HepG2 (cell line): ENCODE data around the gene CXADR. TPM values are rescaled to one million over a fixed set of nuclear protein-coding genes. Genes with fewer than 3 reads are reported as not detected.

Source experiments
- ATAC-seq: fragments of 200-7000 bp; cut with Tn5 transposase; 3 replicates; pipeline ENCODE4 v1.9.1; 2020; ENCODE audit warnings: mild to moderate bottlenecking, moderate library complexity
- BruUV-seq: library from RNA; stranded (reverse); fragments of 400-500 nt; replicated peaks from 2 replicates; lab custom pipeline; 2021; lab: Mats Ljungman, UMichigan
- CTCF ChIA-PET: fragments of 300-600 bp; formaldehyde crosslinking; extraction: SDS; loops from one replicate; lab custom pipeline; 2021; ENCODE audit warnings: low total read pairs, inconsistent platforms, low intra/inter-chr PET ratio; lab: Yijun Ruan, JAX
- POLR2A ChIA-PET: fragments of 350-600 bp; sonication (Branson Sonifier 250); formaldehyde crosslinking; loops from one replicate; lab custom pipeline; 2020; ENCODE audit warnings: antibody characterized with exemption, inconsistent platforms; lab: Yijun Ruan, JAX
- DNase-seq: peaks from one replicate; pipeline ENCODE4 v3.0.0-alpha.2; 2015; ENCODE audit warnings: low spot score
- FAIRE-seq: peaks from 3 replicates; lab custom pipeline; 2011; peaks lifted over from hg19 to GRCh38; lab: Jason Lieb, UNC
- H2AFZ ChIP-seq: one replicate; pipeline ENCODE4 v1.6.1; 2011; ENCODE audit warnings: low read length, inconsistent platforms
- H3K27ac ChIP-seq: fragments of 300-600 bp; 3 replicates; pipeline ENCODE4 v1.8.0; 2011; ENCODE audit warnings: mixed run types, mild to moderate bottlenecking, mixed read lengths, low read length, inconsistent platforms; ENCODE audit not compliant: insufficient read depth; ENCODE audit errors: extremely low read length
- H3K27me3 ChIP-seq, 2 experiments: fragments of 200-600 bp in 1 of 2; 2 replicates in 1 of 2; 3 replicates in 1 of 2; pipeline versions ENCODE4 v1.6.0 to v1.8.0; 2011; ENCODE audit warnings: low read length in 2 of 2, mild to moderate bottlenecking in 2 of 2, moderate library complexity in 2 of 2, inconsistent platforms in 1 of 2; ENCODE audit not compliant: insufficient read depth in 2 of 2, control insufficient read depth in 1 of 2
- H3K36me3 ChIP-seq, 2 experiments: fragments of 200-600 bp in 1 of 2; replicated peaks in 1 of 2; 2 replicates in 1 of 2; 3 replicates in 1 of 2; pipeline versions ENCODE4 v1.5.1 to v1.8.0; 2011; ENCODE audit warnings: low read length in 2 of 2, inconsistent platforms in 1 of 2; ENCODE audit not compliant: insufficient read depth in 2 of 2, control insufficient read depth in 1 of 2
- H3K4me1 ChIP-seq: 2 replicates; pipeline ENCODE4 v1.5.1; 2012; ENCODE audit warnings: low read length, inconsistent platforms; ENCODE audit not compliant: insufficient read depth
- H3K4me2 ChIP-seq: 2 replicates; pipeline ENCODE4 v1.6.0; 2011; ENCODE audit warnings: low read depth, low read length, inconsistent platforms
- H3K4me3 ChIP-seq, 3 experiments: fragments of 200-600 bp in 1 of 3; sonication (generic), shearing (Covaris generic) in 1 of 3; replicated peaks in 1 of 3; 2 replicates each; pipeline ENCODE4 v1.5.1; 2011 to 2016; ENCODE audit warnings: low read length in 3 of 3, inconsistent platforms in 2 of 3, low read depth in 2 of 3, mild to moderate bottlenecking in 2 of 3, control low read depth in 1 of 3, mixed read lengths in 1 of 3; ENCODE audit not compliant: insufficient read depth in 1 of 3
- H3K79me2 ChIP-seq: one replicate; pipeline ENCODE4 v1.6.1; 2011; ENCODE audit warnings: low read length, inconsistent platforms; ENCODE audit not compliant: insufficient read depth
- H3K9ac ChIP-seq: 2 replicates; pipeline ENCODE4 v1.6.0; 2011; ENCODE audit warnings: mild to moderate bottlenecking, low read depth, low read length, inconsistent platforms; ENCODE audit not compliant: insufficient read depth
- H3K9me3 ChIP-seq: 2 replicates; pipeline ENCODE4 v1.5.1; 2012; ENCODE audit warnings: mild to moderate bottlenecking, low read length
- H4K20me1 ChIP-seq: 2 replicates; pipeline ENCODE4 v1.6.0; 2011; ENCODE audit warnings: inconsistent platforms, mild to moderate bottlenecking, low read length, moderate library complexity; ENCODE audit not compliant: insufficient read depth
- CERS6 ChIP-seq: sonication (generic); formaldehyde crosslinking; IDR thresholded peaks from 2 replicates; pipeline ENCODE4 v1.5.0; 2020; ENCODE audit warnings: missing genetic modification reagents
- ELF3 ChIP-seq: IDR thresholded peaks from 2 replicates; pipeline ENCODE4 v1.6.1; 2016; ENCODE audit warnings: missing genetic modification reagents, missing compliant biosample characterization
- HDAC6 ChIP-seq: fragments of 200-600 bp; sonication (generic); IDR thresholded peaks from 2 replicates; pipeline ENCODE4 v1.7.0; 2017; ENCODE audit warnings: mild to moderate bottlenecking, antibody characterized with exemption, low read length, low read depth
- RFX5 ChIP-seq: IDR thresholded peaks from 2 replicates; pipeline ENCODE4 v1.6.1; 2011; ENCODE audit warnings: low read depth, low read length, improper control_type of control experiment
- THAP8 ChIP-seq: sonication (generic); formaldehyde crosslinking; IDR thresholded peaks from 2 replicates; pipeline ENCODE4 v1.5.1; 2020; ENCODE audit warnings: missing genetic modification reagents, mild to moderate bottlenecking, borderline replicate concordance
- ZNF205 ChIP-seq: IDR thresholded peaks from 2 replicates; pipeline ENCODE4 v1.6.1; 2018; ENCODE audit warnings: missing biosample characterization, missing genetic modification reagents
- ZNF260 ChIP-seq: sonication (generic); formaldehyde crosslinking; IDR thresholded peaks from 2 replicates; pipeline ENCODE4 v1.4.0; 2020; ENCODE audit warnings: missing genetic modification reagents, low read depth, mild to moderate bottlenecking, borderline replicate concordance
- ZNF318 ChIP-seq: sonication (generic); formaldehyde crosslinking; IDR thresholded peaks from 2 replicates; pipeline ENCODE4 v1.4.0; 2020; ENCODE audit warnings: mild to moderate bottlenecking, missing genetic modification reagents
- ZNF362 ChIP-seq: sonication (generic); formaldehyde crosslinking; IDR thresholded peaks from 2 replicates; pipeline ENCODE4 v1.4.0; 2020; ENCODE audit warnings: missing genetic modification reagents, mild to moderate bottlenecking, borderline replicate concordance
- ZNF576 ChIP-seq: sonication (generic); formaldehyde crosslinking; IDR thresholded peaks from 2 replicates; pipeline ENCODE4 v1.4.0; 2020; ENCODE audit warnings: mild to moderate bottlenecking, missing genetic modification reagents
- ZNF614 ChIP-seq: IDR thresholded peaks from 2 replicates; pipeline ENCODE4 v1.6.1; 2018; ENCODE audit warnings: missing biosample characterization, missing genetic modification reagents, inconsistent platforms, borderline replicate concordance
- ZNF781 ChIP-seq: sonication (generic); formaldehyde crosslinking; IDR thresholded peaks from 2 replicates; pipeline ENCODE4 v1.5.1; 2020; ENCODE audit warnings: borderline replicate concordance, mild to moderate bottlenecking, missing genetic modification reagents; ENCODE audit errors: not compliant biosample characterization
- WGBS: methylation state at CpG from one replicate; pipeline ENCODE4 v1.1.6; 2017; ENCODE audit warnings: low lambda C conversion rate; 5-methylcytosine and 5-hydroxymethylcytosine counted together
- in situ Hi-C: cut with HindIII; loops from 2 replicates; pipeline ENCODE4 v1.10.0; 2017; ENCODE audit warnings: low pct_unique_long_range_greater_than_20kb; ENCODE audit not compliant: extremely low pct_ligation_motif_present
- intact Hi-C: fragments of 100-400 bp; cut with micrococcal nuclease; formaldehyde crosslinking; loops from one replicate; pipeline ENCODE4 v1.10.0; 2022; ENCODE audit not compliant: unreplicated experiment
- polyA plus RNA-seq, 8 experiments: library from polyadenylated mRNA; depleted of rRNA in 3 of 8; stranded (reverse) in 7 of 8; unstranded in 1 of 8; fragments of >200 nt; fragmentation: Illumina TruSeq in 4 of 8; extraction: Trizol in 4 of 8; gene quantifications; 2 replicates each; pipeline versions ENCODE4 v1.2.1 to v1.2.3, GENCODE V29; 2011 to 2016; ENCODE audit warnings: low read depth in 4 of 8, missing spikeins in 1 of 8, mixed read lengths in 1 of 8; ENCODE audit not compliant: insufficient read depth in 1 of 8
- total RNA-seq, 5 experiments: library from RNA; depleted of rRNA; stranded (reverse); fragments of >200 nt; fragmentation: Illumina TruSeq; extraction: Trizol; gene quantifications; 2 replicates each; pipeline ENCODE4 v1.2.3, GENCODE V29; 2016; ENCODE audit warnings: low read depth in 1 of 5

CXADR gene
- total and polyA plus RNA-seq, 2 of the 13 experiments (the other 11 are each of a cell fraction or from before 2014, with no cell fraction given), result 86.8 to 110 TPM

- in situ Hi-C loops, result no loop called here
- Histone ChIP-seq H3K9ac (peak overlapping the region; percentile 86; the same call in 1 of the 2 replicates), H3K79me2 (peaks cover 39% of the 10 kb centered on the region), H4K20me1 (no peaks in the 10 kb centered on the region), H3K9me3 (no peaks in the 10 kb centered on the region), H2AFZ (no peak overlapping the region), H3K4me3 (peak overlapping the region; percentile 82 to 90 (median 85); a peak in 4 of 6 replicates), H3K36me3 (no peaks in the 10 kb centered on the region), H3K27ac (no peak overlapping the region), H3K27me3 (no peaks in the 10 kb centered on the region; a peak in 1 of 5 replicates), H3K4me2 (peak overlapping the region; percentile 89), H3K4me1 (peaks cover 31% of the 10 kb centered on the region)
- WGBS, result 72% methylated on average over 13 of the region's 16 CpGs
- CTCF ChIA-PET, result no interaction called here
- peak; percentile 32 for ATAC-seq
- BruUV-seq, result no TSS peak
- POLR2A ChIA-PET, result no interaction called here
- FAIRE-seq, result no peak
- DNase-seq, result no peak
- intact Hi-C loops, result loop anchor here (10.0 kb wide), 1 partner anchor 202 kb away; the partner anchor contains the start of gene C21orf91
- TF ChIP-seq ZNF318 (CRISPR knock-in tag), result 0 out of 2 replicates have a peak, but pooled peaks have one; percentile 49
- TF ChIP-seq ZNF205, result peak; percentile 82; the same call in 1 of the 2 replicates
- no peak for TF ChIP-seq ZNF260 (CRISPR knock-in tag)
- no peak for TF ChIP-seq CERS6 (CRISPR knock-in tag)
- TF ChIP-seq ZNF576 (CRISPR knock-in tag), result no peak
- no peak for TF ChIP-seq HDAC6
- TF ChIP-seq ELF3 (CRISPR knock-in tag), result no peak
- TF ChIP-seq THAP8 (CRISPR knock-in tag), result no peak
- no peak for TF ChIP-seq RFX5
- TF ChIP-seq ZNF614 (CRISPR knock-in tag), result no peak
- no peak for TF ChIP-seq ZNF781 (CRISPR knock-in tag)
- no peak for TF ChIP-seq ZNF362 (CRISPR knock-in tag)
Measured at GRCh38 chr21:17613242-17613676, 100.4 kb downstream of the CXADR start.
